GM06990 (cell line): ENCODE measurements around the gene MUC5AC.
"Not testable (repeated sequence)": the region's sequence is repeated elsewhere in the genome, so short reads cannot be mapped to it uniquely, and the experiment has no call there.

Experiments
- DNase-seq: peaks from one replicate; pipeline ENCODE4 v3.0.0-alpha.2; 2011; ENCODE audit not compliant: insufficient read length; ENCODE audit errors: extremely low read depth
- H3K27me3 ChIP-seq: replicated peaks from 2 replicates; pipeline ENCODE4 v1.6.0; 2011; ENCODE audit warnings: low read length; ENCODE audit not compliant: control insufficient read depth, insufficient read depth
- H3K36me3 ChIP-seq: 2 replicates; pipeline ENCODE4 v1.5.1; 2011; ENCODE audit warnings: low read length; ENCODE audit not compliant: control insufficient read depth, insufficient read depth
- H3K4me3 ChIP-seq: replicated peaks from 2 replicates; pipeline ENCODE4 v1.5.1; 2011; ENCODE audit warnings: low read depth, mild to moderate bottlenecking, control low read depth, low read length
- TF ChIP-seq, protein P1 (sequence below): IDR thresholded peaks from 2 replicates; pipeline ENCODE4 v1.5.1; 2011; ENCODE audit warnings: low read length, control low read depth, mild to moderate bottlenecking, inconsistent platforms; ENCODE audit not compliant: insufficient read depth, poor library complexity, severe bottlenecking

Gene MUC5AC

DNA sequence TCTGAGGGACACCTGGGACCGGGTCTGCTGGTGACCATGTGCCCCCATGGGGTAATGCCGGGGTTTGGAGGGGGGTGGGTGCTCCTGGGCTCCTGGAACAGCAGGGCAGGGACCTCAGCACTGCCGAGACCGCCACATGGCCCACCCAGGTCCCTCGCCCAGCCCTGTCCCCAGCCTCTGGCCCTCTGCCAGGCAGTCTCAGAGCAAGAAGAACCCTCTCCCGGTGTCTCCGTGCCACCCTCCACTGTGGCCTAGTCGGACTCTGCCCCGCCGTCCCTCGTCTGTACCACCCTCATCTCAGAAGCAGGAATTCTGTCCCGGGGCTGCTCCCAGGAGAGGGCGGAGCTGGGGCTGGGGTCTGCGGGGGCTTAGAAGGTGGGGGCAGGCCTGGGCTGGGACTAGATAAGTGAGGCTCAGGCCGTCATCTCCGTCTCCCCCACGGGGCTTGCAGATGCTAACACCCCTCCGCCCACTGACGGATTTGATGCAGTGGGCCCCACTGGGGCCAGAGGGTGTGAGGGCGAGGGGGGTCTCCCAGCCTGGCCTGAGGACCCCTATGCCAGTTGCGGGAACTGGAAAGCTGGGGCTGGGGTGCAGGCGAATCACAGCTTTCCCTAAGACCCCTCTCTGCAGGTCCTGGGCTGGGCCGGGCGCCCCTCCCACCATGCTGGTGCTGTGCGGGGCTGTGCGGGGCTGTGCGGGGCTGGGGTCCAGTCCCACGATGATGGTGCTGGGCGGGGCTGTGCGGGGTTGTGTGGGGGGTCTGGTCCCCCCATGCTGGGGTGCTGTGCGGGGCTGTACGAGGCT, 1.1 kb downstream of the MUC5AC start:
- no peak for DNase-seq
- TF ChIP-seq, protein P1, sequence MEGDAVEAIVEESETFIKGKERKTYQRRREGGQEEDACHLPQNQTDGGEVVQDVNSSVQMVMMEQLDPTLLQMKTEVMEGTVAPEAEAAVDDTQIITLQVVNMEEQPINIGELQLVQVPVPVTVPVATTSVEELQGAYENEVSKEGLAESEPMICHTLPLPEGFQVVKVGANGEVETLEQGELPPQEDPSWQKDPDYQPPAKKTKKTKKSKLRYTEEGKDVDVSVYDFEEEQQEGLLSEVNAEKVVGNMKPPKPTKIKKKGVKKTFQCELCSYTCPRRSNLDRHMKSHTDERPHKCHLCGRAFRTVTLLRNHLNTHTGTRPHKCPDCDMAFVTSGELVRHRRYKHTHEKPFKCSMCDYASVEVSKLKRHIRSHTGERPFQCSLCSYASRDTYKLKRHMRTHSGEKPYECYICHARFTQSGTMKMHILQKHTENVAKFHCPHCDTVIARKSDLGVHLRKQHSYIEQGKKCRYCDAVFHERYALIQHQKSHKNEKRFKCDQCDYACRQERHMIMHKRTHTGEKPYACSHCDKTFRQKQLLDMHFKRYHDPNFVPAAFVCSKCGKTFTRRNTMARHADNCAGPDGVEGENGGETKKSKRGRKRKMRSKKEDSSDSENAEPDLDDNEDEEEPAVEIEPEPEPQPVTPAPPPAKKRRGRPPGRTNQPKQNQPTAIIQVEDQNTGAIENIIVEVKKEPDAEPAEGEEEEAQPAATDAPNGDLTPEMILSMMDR, result no peak
- Histone ChIP-seq H3K4me3 (no peak overlapping the region), H3K36me3 (no peaks in the 10 kb centered on the region), H3K27me3 (no peaks in the 10 kb centered on the region; the same call in 1 of the 2 replicates)

DNA sequence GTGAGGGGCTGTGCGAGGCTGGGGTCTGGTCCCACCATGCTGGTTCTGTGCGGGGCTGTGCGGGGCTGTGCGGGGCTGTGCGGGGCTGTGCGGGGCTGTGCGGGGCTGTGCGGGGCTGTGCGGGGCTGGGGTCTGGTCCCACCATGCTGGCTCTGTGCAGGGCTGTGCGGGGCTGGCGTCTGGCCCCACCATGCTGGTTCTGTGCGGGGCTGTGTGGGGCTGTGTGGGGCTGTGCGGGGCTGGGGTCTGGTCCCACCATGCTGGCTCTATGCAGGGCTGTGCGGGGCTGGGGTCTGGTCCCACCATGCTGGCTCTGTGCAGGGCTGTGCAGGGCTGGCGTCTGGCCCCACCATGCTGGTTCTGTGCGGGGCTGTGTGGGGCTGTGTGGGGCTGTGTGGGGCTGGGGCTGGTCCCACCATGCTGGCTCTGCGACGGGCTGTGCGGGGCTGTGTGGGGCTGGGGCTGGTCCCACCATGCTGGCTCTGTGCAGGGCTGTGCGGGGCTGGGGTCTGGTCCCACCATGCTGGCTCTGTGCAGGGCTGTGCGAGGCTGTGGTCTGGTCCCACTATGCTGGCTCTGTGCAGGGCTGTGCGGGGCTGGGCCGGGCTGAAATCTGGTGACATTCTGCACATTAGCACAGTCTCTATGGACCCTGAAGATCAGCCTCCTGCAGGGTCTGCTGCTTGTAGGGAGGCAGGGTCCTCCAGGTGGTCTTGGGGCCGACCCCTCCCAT, 1.9 kb downstream of the MUC5AC start:
- DNase-seq, H3K4me3 ChIP-seq, H3K27me3 ChIP-seq, H3K36me3 ChIP-seq: not testable (repeated sequence)

DNA sequence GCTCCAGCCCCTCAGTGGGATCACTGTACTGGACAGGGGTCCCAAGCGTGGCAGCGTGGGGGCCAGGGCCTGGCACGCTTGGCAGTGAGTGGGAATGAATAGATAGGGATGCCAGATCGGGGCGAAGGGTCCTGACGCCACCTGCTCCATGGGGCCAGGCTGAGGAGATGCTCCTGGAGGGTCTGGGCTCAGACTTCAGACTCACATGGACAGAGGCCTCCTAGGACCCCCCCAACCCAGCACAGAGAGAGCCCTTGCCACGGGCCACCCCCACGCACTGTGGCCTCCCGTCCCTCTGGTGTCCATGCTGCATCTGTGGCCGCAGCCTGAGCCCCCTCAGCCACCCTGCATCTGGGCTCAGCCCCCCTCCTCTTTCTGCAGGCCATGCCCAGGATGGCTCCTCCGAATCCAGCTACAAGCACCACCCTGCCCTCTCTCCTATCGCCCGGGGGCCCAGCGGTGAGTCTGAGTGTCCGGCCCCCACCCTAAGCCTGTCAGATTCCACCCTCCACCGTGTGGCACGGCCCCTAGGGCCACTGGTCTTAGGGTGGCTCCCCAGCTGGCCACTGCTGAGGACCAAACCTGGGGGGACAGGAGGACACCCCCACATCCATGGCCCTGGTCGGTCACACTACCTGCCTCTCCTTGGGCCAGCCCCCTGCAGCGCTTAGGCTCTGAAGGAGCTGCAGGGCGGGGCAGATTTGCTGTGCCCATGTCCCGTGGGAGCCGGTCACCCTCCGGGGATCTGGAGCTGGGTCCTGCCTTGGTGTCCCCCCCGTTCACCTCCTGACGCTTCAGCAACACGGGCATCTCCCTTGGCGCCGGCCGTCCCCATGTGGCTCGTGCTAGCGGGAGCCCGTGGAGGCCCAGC, 2.7 kb downstream of the MUC5AC start:
- TF ChIP-seq, protein P1, result no peak

DNA sequence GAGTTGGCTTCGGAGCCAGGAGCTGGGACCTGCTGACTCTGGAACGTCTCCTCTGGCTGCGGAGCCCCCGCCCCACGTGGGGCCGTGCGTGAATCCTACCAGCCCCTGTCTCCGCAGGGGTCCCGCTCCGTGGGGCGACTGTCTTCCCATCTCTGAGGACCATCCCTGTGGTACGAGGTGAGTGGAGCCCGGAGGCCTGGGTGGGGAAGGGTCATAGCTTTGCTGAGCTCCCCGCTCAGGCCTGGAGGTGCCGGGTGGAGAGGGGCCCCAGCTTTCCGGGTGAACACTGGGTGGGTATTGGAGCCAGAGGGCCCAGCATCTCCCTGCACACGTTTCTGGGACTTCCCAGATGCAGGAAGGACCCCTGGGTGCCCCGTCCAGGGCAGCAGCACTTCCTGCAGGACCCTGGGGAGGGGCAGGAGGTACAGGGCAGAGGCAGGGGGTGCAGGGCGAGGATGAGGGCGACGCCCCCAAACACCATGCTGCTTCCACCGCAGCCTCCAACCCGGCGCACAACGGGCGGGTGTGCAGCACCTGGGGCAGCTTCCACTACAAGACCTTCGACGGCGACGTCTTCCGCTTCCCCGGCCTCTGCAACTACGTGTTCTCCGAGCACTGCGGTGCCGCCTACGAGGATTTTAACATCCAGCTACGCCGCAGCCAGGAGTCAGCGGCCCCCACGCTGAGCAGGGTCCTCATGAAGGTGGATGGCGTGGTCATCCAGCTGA, 3.8 kb downstream of the MUC5AC start:
- TF ChIP-seq, protein P1, result no peak
- no peaks in the 10 kb centered on the region for H3K36me3 ChIP-seq
- no peak for DNase-seq
- H3K27me3 ChIP-seq, result no peaks in the 10 kb centered on the region; the same call in 1 of the 2 replicates
- H3K4me3 ChIP-seq, result no peak overlapping the region

More for the DNA sequence above, 2.7 kb downstream of the MUC5AC start:
- Histone ChIP-seq H3K4me3 (no peak overlapping the region), H3K27me3 (no peaks in the 10 kb centered on the region; the same call in 1 of the 2 replicates), H3K36me3 (no peaks in the 10 kb centered on the region)
- DNase-seq, result no peak

DNA sequence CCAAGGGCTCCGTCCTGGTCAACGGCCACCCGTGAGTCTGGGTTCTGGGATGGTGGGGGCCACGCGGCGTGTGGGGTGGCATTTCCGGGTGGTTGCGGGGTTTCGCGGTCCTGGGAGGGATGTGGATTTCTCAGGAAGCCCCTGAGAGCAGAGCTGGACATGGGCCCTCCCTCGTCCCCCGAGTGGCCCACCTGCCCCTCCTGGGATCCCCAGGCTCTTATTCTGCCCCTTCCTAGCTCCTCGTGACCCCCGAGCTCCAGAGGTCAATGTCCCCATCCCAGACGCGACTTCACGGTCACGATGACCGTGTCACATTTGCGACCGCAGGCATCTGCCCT, 4.4 kb downstream of the MUC5AC start:
- TF ChIP-seq, protein P1, result no peak
- no peaks in the 10 kb centered on the region; the same call in 1 of the 2 replicates for H3K27me3 ChIP-seq
- no peaks in the 10 kb centered on the region for H3K36me3 ChIP-seq
- DNase-seq, result no peak
- no peak overlapping the region for H3K4me3 ChIP-seq
